Heart left ventricle (tissue), 16 donors: ENCODE measurements around the gene B3GALT2. TPM values are rescaled to one million over a fixed set of nuclear protein-coding genes. Genes with fewer than 3 reads are reported as not detected.
"Not testable (repeated sequence)": the region's sequence is repeated elsewhere in the genome, so short reads cannot be mapped to it uniquely, and the experiment has no call there.

ENCODE experiments used
- ATAC-seq, 4 donors: fragments of 200-7000 bp; cut with Tn5 transposase; one replicate each; pipeline ENCODE4 v1.9.1; 2020 to 2022; ENCODE audit warnings: moderate library complexity in 4 of 4, mild to moderate bottlenecking in 3 of 4, moderate number of reproducible peaks in 1 of 4
- DNase-seq, 5 donors: peaks; one replicate each; pipeline ENCODE4 v3.0.0-alpha.2; 2020
- H3K27ac ChIP-seq, 12 donors: fragments of 200-600 bp; sonication (generic) in 4 of 12; one replicate each; pipeline versions ENCODE4 v1.5.0 to v1.8.0; 2016 to 2022; ENCODE audit warnings: mild to moderate bottlenecking in 2 of 12
- H3K27me3 ChIP-seq, 9 donors: fragments of 200-600 bp; sonication (generic) in 2 of 9; one replicate each; pipeline versions ENCODE4 v1.5.1 to v1.8.0; 2016 to 2022; ENCODE audit warnings: mild to moderate bottlenecking in 3 of 9
- H3K36me3 ChIP-seq, 9 donors: fragments of 200-600 bp; sonication (generic) in 2 of 9; one replicate each; pipeline versions ENCODE4 v1.5.0 to v1.8.0; 2018 to 2022; ENCODE audit warnings: mild to moderate bottlenecking in 2 of 9
- H3K4me1 ChIP-seq, 12 donors: fragments of 200-600 bp; sonication (generic) in 4 of 12; one replicate each; pipeline versions ENCODE4 v1.5.0 to v1.8.0; 2016 to 2022; ENCODE audit warnings: mild to moderate bottlenecking in 3 of 12
- H3K4me3 ChIP-seq, 12 donors: fragments of 200-600 bp; sonication (generic) in 4 of 12; one replicate each; pipeline versions ENCODE4 v1.5.0 to v1.8.0; 2017 to 2022; ENCODE audit warnings: mild to moderate bottlenecking in 9 of 12, moderate library complexity in 4 of 12
- H3K9me3 ChIP-seq, 12 donors: fragments of 200-600 bp; sonication (generic) in 4 of 12; one replicate each; pipeline versions ENCODE4 v1.5.0 to v1.8.0; 2016 to 2022; ENCODE audit warnings: mild to moderate bottlenecking in 1 of 12
- CTCF ChIP-seq, 12 donors: fragments of 200-600 bp; sonication (generic) in 4 of 12; IDR thresholded peaks; one replicate each; pipeline versions ENCODE4 v1.5.0 to v1.8.0; 2018 to 2022; ENCODE audit warnings: antibody characterized with exemption in 12 of 12, mild to moderate bottlenecking in 5 of 12
- POLR2A ChIP-seq, 2 donors: fragments of 450-650 bp; IDR thresholded peaks; one replicate each; pipeline ENCODE4 v1.6.1; 2017; ENCODE audit warnings: antibody characterized with exemption in 2 of 2, mild to moderate bottlenecking in 2 of 2, moderate library complexity in 2 of 2
- WGBS, 4 donors: extraction: QIAGEN DNeasy Blood & Tissue Kit in 2 of 4; methylation state at CpG; one replicate each; pipeline versions ENCODE4 v1.1.5 to v1.1.7; 2013 to 2018; 5-methylcytosine and 5-hydroxymethylcytosine counted together
- intact Hi-C, 10 donors: fragments of 100-400 bp; cut with DNase I; formaldehyde crosslinking; loops; one replicate each; pipeline versions ENCODE4 v1.11.1 to v1.14.2; 2022
- polyA plus RNA-seq, 2 donors: library from polyadenylated mRNA; stranded (reverse); fragments of 200-250 nt; gene quantifications; one replicate each; pipeline ENCODE4 v1.2.3, GENCODE V29; 2013
- total RNA-seq, 9 donors: library from RNA; depleted of rRNA in 2 of 9; stranded (reverse); fragments of >200 nt in 2 of 9; fragmentation: NEBNext Ultra II Directional in 3 of 9; extraction: Animal tissue kit (Norgen Biotek cat#: 25700) in 3 of 9; gene quantifications; one replicate each; pipeline versions ENCODE4 v1.1.0 to v1.2.4, GENCODE V29; 2016 to 2023
- donor health status: ischemic (EF 13 %, LVEDD 7.1; RV severe dilation, severe dysfunction).
- donor health status: healthy with polysubstance abuse.
- donor health status: DM: no; HTN: yes; CAD: no.
- donor health status: DM: no; HTN: no; CAD: no.
- donor health status: ischemic (EF 25% LVEDD 6.9; RV normal size, moderate dysfunction).
- donor health status: ischemic (EF 25% LVEDD 5.7; RV mildly dilated, moderate dysfunction).
- donor health status: healthy.
- donor health status: DM: yes; HTN: yes; CAD: no.
- donor health status: ischemic (EF 35%, LVEDD 5.7; RV mildly dilated, moderate dysfunction).
- donor health status: nonischemic (EF 11% LVEDD 7.7; RV severe dilation, severe dysfunction).
- donor health status: DM: yes; HTN: yes; CAD: no.
- donor health status: PGD.
- donor health status: ischemic (EF 29% LVEDD 5.4; RV normal size, mild dysfunction).
- donor health status: nonischemic (EF 23%, LVEDD 6.1; RV moderate dilation, normal function).

The B3GALT2 gene
- total and polyA plus RNA-seq, 11 donors: 14.6 to 67.0 (median 53.2) TPM

GRCh38 chr1:193189442-193190095 lies 3.2 kb upstream of the B3GALT2 start:
- peak; percentile 45 to 69 (median 66) for ATAC-seq

GRCh38 chr1:193188915-193189314 lies 2.5 kb upstream of the B3GALT2 start:
- Histone ChIP-seq H3K4me1 (peaks cover 0 to 50% (median 28%) of the 10 kb centered on the region in 12 donors), H3K4me3 (peak overlapping the region in 7 of 12 donors; percentile 2 to 53 (median 48)), H3K27ac (peak overlapping the region; percentile 11 to 78 (median 74)), H3K9me3 (peaks cover 0 to 11% (median 5%) of the 10 kb centered on the region in 12 donors), H3K36me3 (peaks cover 0 to 11% (median 0%) of the 10 kb centered on the region in 9 donors)
- WGBS, 4 donors: 60 to 77% (median 70%) methylated on average over 7 of the region's 7 CpGs
- intact Hi-C loops: loop anchor here in 8 of 10 donors (5.0 to 10.0 kb wide), 11 partner anchors 146 to 1106 kb away; no protein-coding TSS in a partner anchor
- not testable (repeated sequence) for DNase-seq, H3K27me3 ChIP-seq, ATAC-seq

More at GRCh38 chr1:193189442-193190095, 3.2 kb upstream of the B3GALT2 start:
- 36 to 54% (median 47%) methylated on average over 3 of the region's 3 CpGs for WGBS, 4 donors
- H3K27me3 ChIP-seq: no peaks in the 10 kb centered on the region
- peaks cover 0 to 11% (median 0%) of the 10 kb centered on the region in 9 donors for H3K36me3 ChIP-seq
- DNase-seq: peak in 1 of 5 donors; percentile 10
- H3K4me3 ChIP-seq: peak overlapping the region in 1 of 12 donors; percentile 8
- peaks cover 0 to 11% (median 5%) of the 10 kb centered on the region in 12 donors for H3K9me3 ChIP-seq
- no peak for TF ChIP-seq POLR2A (IDR thresholded peaks at IDR 0.05)
- TF ChIP-seq CTCF (IDR thresholded peaks at IDR 0.05): no peak
- peak overlapping the region; percentile 11 to 78 (median 74) for H3K27ac ChIP-seq
- intact Hi-C loops: loop anchor here in 8 of 10 donors (2.0 to 10.0 kb wide), 13 partner anchors 145 to 1108 kb away; no protein-coding TSS in a partner anchor
- H3K4me1 ChIP-seq: peaks cover 0 to 50% (median 28%) of the 10 kb centered on the region in 12 donors

- Histone ChIP-seq H3K4me3 (peak overlapping the region in 10 of 12 donors; percentile 6 to 58 (median 51)), H3K27me3 (no peaks in the 10 kb centered on the region), H3K4me1 (peaks cover 0 to 59% (median 29%) of the 10 kb centered on the region in 12 donors), H3K27ac (peak overlapping the region; percentile 37 to 78 (median 74)), H3K9me3 (peaks cover 0 to 2% (median under 1%) of the 10 kb centered on the region in 12 donors), H3K36me3 (peaks cover 0 to 2% (median 0%) of the 10 kb centered on the region in 9 donors)
- intact Hi-C loops: loop anchor here in 8 of 10 donors (5.0 to 10.0 kb wide), 11 partner anchors 148 to 1108 kb away; no protein-coding TSS in a partner anchor
- DNase-seq: no peak
- TF ChIP-seq CTCF (IDR thresholded peaks at IDR 0.05) (no peak), POLR2A (IDR thresholded peaks at IDR 0.05) (no peak)
- 54 to 69% (median 61%) methylated on average over 1 of the region's 1 CpG for WGBS, 4 donors
- no peak for ATAC-seq
These were observed 701 bp upstream of the B3GALT2 start for GRCh38 chr1:193187114-193187513.

- DNase-seq: no peak
These were observed 1.2 kb downstream of the B3GALT2 start for GRCh38 chr1:193185211-193185610.

More at GRCh38 chr1:193185211-193185610, 1.2 kb downstream of the B3GALT2 start:
- H3K4me1 ChIP-seq: peaks cover 0 to 60% (median 26%) of the 10 kb centered on the region in 12 donors
- H3K9me3 ChIP-seq: no peaks in the 10 kb centered on the region
- intact Hi-C loops: loop anchor here in 8 of 10 donors (5.0 to 10.0 kb wide), 11 partner anchors 150 to 1110 kb away; no protein-coding TSS in a partner anchor
- ATAC-seq: no peak
- WGBS, 4 donors: 35 to 45% (median 40%) methylated on average over 2 of the region's 2 CpGs
- H3K27ac ChIP-seq: peak overlapping the region in 11 of 12 donors; percentile 32 to 78 (median 75)
- no peaks in the 10 kb centered on the region for H3K36me3 ChIP-seq
- no peaks in the 10 kb centered on the region for H3K27me3 ChIP-seq
- H3K4me3 ChIP-seq: peak overlapping the region; percentile 19 to 58 (median 50)
- TF ChIP-seq POLR2A (IDR thresholded peaks at IDR 0.05) (no peak), CTCF (IDR thresholded peaks at IDR 0.05) (no peak)
